GM04503 (cell line): Measurements from ENCODE around the gene LILRA1.
"Not testable (repeated sequence)": the region's sequence is repeated elsewhere in the genome, so short reads cannot be mapped to it uniquely, and the experiment has no call there.

Source experiments
- DNase-seq: peaks from one replicate; pipeline ENCODE4 v3.0.0-alpha.2; 2012; ENCODE audit warnings: low read depth

LILRA1 gene

DNA sequence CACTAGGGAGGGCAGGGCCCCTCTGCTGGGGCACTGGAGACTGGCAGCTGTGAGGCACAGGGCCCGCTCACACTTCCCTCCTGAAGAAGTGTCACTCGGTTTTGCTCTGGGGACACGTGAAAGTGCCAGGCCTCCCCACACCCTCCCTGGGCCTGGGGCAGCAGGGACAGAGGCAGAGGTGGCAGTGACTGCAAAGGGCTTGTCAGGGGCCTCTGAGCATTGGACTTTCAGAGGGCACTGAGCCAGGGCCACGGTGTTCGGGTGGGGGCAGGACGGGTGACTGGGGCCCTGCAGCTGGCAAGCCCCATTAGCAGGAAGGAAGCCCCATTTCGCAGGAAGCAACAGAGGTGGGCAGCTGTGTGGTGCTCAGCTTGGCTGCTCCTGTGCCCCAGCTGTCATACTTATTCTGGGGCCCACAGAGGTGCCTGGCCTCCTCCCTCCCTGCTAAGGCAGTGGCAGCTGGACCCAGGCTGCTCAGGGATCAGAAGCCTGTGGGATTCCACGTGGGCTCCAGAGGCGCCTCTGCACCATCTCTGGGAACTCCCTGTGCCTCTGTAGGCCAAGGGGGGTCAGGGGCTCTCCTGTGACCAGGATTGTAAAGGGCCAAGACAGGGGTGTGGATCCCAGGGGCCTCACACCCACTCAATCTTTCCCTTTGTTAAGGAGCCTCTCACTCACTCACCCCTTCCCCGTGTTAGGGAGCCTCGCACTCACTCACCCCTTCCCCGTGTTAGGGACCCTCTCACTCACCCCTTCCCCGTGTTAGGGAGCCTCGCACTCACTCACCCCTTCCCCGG, 31.7 kb downstream of the LILRA1 start:
- not testable (repeated sequence) for DNase-seq

DNA sequence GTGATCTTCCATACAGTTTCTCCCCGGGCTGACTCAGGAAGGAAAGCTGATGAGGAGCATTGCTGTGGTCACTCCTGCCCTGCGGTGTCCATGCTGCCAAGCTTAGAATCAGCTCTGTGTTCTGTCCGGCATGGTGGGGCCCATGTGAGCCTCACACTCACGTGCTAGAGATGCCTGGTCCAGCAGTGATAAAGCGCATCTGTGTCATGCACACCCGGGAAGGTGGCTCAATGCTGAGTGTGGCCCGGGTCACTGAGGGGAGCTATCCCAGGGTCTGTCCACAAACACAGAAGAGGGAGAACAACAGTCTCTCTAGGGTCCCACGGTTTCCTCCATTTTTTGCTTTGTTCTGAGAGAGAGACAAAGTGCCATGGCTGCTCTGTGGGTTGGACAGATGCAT, 33.3 kb downstream of the LILRA1 start:
- DNase-seq = no peak

DNA sequence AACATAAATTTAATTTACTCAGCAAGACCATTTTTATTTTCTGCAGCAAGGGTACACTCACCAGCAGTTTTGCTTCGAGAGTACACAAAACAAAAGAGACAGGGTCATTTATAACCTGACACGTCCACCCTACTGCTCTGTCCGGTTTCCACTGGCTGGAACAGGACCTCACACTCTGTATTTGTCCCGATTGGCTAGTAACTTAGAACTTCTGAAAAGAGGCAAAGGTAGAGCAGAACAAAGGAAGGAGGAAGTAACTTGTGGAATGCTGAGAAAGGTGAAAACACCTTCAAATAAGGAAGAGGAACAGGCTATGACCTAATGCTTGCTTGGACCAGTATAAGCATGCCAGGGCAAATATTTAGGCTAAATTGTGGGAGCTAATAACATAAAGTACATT, 34.5 kb downstream of the LILRA1 start:
- not testable (repeated sequence) for DNase-seq

DNA sequence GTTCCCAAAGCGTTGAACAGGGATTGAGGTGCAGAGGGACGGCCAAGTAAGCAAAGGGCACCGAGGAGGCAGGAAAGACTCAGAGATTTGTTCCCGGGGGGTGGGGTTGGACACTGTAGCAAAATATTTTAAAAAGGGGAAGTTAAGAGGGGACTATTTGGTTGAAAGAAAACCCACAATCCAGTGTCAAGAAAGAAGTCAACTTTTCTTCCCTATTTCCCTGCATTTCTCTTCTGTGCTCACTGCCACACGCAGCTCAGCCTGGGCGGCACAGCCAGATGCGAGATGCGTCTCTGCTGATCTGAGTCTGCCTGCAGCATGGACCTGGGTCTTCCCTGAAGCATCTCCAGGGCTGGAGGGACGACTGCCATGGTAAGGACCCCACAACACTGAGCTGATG, 36.8 kb downstream of the LILRA1 start, which contains the start of gene LILRB1:
Gene LILRB1, plus strand, starts transcription at position 223 of the 400 bp plus-strand sequence. CDS start 590 bp downstream, outside the sequence.
- DNase-seq = not testable (repeated sequence)

DNA sequence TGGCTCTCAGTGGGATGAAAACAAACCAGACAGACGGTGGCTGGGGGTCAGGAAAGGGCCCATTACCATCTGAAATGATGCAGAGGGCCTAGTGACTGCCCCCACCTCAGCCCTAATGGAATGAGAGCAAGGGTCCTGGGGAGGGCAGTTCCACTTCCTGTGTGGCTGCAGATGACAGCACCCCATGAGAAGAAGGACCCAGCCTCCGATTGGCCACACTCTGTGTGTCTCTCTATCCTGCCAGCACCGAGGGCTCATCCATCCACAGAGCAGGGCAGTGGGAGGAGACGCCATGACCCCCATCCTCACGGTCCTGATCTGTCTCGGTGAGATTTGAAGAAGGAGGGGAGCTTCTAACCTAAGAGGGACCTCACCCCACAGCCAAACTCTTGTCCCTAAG, 37.4 kb downstream of the LILRA1 start:
- DNase-seq = no peak

DNA sequence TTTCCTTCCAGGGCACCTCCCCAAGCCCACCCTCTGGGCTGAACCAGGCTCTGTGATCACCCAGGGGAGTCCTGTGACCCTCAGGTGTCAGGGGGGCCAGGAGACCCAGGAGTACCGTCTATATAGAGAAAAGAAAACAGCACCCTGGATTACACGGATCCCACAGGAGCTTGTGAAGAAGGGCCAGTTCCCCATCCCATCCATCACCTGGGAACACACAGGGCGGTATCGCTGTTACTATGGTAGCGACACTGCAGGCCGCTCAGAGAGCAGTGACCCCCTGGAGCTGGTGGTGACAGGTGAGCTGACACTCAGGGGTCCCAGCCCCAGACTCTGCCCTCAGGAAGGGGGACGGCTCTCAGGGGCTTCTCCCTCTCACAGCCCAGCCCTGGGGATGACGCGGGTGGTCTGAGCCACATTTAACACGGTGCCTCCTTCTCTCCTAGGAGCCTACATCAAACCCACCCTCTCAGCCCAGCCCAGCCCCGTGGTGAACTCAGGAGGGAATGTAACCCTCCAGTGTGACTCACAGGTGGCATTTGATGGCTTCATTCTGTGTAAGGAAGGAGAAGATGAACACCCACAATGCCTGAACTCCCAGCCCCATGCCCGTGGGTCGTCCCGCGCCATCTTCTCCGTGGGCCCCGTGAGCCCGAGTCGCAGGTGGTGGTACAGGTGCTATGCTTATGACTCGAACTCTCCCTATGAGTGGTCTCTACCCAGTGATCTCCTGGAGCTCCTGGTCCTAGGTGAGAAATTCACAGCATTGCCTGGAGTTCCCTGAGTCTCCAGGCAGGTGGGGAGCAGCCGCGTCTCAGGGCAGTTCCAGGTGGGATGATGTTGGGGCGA, 38.3 kb downstream of the LILRA1 start:
- DNase-seq = not testable (repeated sequence)

DNA sequence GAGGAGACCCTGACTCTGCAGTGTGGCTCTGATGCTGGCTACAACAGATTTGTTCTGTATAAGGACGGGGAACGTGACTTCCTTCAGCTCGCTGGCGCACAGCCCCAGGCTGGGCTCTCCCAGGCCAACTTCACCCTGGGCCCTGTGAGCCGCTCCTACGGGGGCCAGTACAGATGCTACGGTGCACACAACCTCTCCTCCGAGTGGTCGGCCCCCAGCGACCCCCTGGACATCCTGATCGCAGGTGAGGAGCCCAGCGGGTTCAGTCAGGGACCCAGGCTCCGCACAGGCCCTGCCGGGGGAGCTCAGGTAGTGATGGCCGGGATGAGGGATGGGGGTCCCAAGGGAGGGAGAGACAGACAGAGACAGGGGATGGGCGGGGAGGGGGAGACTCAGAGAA, 39.1 kb downstream of the LILRA1 start:
- not testable (repeated sequence) for DNase-seq

DNA sequence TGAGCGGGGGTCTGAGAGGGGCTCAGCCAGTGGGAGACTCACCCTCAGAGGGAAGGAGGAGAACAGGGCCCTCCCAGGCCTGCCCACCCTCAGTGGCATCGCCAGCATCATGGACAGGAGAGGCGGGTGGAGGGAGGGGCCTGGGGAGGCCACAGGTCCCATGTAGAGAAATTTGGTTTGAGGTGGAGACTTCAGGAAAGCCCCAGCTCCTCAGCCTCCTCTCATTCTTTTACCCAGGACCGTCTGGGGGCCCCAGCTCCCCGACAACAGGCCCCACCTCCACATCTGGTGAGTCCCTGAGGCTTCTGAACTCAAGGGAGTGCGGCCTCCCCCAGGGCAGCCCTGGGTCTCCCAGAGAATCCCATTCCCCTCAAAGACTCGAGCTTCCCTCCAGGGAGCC, 40.0 kb downstream of the LILRA1 start:
- DNase-seq = no peak

DNA sequence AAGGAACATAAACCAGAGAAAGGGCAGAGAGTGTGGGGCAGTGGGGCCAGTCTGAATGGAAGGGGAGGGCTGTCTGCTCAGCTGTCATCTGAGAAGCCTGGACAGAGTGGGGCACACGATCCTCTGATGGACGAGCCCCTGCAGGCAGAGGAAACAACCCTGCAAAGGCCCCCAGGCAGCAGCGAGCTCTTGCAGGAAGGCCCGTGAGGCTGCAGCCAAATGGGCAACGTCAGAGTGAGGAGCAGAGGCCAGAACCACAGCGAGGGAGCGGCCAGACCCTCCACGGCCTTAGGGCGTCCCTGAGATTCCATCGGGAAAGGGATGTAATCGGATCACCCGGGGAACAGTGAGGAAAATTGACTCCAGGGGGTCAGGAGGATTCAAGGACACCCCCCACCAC, 42.6 kb downstream of the LILRA1 start:
- not testable (repeated sequence) for DNase-seq

DNA sequence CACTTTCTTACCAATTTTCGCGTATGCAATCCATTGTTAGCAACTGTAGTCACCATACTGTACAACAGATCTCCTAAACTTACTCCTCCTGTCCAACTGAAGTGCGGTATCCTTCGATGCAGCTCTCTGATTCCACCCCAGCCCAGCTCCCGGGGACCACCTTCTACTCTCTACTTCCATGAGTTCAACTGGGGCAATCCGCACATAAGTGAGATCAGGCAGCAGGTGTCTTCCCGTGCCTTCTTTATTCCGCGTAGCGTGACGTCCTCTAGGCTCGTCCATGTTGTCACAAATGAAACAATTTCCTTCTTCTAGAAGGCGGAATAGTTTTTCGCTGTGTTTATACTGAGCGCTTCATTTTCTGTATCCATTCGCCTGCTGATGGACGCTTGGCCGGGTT, 45.3 kb downstream of the LILRA1 start:
- no peak for DNase-seq

DNA sequence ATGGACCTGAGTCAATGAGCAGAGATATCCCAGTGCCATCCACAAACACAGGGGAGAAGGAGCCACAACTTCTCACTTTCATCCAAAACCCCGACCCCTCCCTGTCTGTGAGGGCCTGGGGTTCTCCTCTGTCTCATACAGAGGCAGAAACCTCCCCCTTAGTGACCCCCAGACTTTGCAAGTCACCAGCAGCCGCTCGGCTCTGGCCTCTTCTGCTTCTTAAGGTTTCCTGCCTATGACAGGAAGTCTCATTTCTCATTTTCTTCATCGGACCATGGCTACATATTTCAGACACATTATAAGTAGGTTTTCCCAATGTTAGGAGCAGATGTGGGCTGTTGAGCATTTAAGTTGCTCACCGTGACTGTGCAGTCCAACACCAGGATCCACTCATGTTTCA, 49.5 kb downstream of the LILRA1 start:
- DNase-seq = not testable (repeated sequence)

DNA sequence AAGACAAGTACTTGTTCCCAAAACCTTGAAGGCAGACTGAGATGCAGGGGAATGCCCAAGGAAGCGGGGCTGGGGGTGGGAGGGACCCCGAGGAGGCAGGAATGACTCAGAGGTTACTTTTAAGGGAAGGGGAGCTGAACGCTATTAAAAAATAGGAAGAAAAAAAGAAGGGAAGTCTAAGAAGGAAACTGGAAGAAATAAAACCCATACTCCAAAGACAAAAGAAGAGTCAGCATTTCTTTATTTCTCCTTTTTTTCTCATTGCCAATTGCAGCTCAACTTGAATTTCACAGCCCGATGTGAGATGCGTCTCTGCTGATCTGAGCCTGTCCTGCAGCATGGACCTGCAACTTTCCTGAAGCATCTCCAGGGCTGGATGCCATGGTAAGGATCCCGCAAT, 50.2 kb downstream of the LILRA1 start:
- not testable (repeated sequence) for DNase-seq

DNA sequence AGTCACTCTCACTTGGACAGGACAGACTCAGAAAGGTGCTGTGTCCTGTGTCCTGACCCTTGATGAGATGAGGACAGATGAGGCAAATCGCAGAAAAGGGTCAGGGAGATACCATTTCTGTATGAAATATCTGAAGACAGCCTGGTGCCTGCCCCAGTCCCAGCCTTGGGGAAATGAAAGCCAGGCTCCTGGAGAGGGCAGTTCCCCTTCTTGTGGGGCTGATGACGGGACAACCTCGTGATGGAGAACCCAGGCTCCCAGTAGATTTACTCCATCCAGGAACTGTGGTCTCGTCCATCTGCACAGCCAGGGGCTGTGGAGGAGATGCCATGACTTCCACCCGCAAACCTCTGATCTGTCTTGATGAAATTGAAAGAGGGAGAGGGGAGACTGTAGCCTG, 50.6 kb downstream of the LILRA1 start:
- DNase-seq = no peak

DNA sequence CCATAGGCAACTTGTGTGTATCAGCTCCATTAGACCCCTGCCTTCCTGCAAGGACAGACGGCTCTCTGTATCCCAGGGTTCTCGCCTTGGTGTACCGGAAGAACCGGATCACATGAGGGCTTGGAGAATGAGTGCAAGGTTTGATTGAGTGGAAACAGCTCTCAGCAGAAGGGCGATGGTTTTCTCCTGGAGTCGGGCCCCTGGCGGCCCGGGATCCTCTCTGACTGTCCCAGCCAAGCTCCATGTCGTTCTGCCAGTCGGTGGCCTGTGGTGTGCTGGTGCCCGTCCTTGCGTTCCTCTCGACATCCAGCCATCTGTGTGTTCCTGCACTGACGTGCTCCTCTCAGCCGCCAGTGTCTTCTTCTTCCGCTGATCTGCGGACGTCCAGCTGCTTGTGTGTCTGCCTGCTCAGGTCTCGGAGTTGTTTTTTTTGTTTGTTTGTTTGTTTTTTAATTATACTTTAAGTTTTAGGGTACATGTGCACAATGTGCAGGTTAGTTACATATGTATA, 53.0 kb downstream of the LILRA1 start:
- no peak for DNase-seq

DNA sequence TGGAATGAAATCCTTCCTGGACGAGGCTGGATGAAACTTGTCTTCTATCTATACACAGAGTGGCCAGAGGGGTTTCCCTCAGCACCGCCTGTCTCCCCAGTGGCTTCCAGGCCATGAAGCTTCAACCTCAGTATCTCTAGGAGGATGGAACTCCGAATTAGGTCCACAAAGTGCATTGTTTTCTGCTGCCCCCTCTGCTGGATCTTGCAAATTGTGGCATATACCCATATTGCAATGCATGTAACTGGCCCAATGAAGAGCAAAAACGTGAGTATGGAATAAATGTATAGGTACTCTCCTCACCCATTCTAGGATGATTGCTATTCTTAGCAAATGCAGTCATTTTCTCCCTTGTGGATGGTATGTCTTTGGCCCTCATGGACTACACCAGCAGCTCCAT, 54.7 kb downstream of the LILRA1 start:
- DNase-seq = no peak

DNA sequence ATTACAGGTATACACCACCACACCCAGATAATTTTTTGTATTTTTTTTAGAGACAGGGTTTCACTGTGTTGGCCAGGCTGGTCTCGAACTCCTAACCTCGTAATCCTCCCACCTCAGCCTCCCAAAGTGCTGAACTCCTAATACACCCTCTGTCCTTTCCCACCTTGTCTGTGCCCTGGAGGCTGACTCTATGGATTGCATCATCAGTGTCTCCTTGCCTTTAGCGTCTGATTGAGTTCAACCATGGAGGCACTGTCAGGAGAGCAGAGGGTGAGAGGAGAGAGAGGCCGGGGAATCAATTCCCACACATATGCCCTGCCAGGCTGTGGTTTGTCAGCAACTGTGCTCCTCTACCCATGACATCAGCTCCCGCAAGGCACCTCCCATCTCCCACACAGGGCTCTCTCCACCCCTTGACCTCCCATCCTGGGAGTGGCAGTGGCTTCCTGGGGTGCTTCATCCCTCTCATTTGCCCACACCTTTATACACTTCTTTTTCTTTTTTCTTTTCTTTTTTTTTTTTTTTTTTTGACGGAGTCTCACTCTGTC, 56.8 kb downstream of the LILRA1 start:
- DNase-seq = no peak
